HepG2 (cell line): ENCODE data around the gene CADM1. TPM values are rescaled to one million over a fixed set of nuclear protein-coding genes. Genes with fewer than 3 reads are reported as not detected.

Source experiments
- ATAC-seq: fragments of 200-7000 bp; cut with Tn5 transposase; 3 replicates; pipeline ENCODE4 v1.9.1; 2020; ENCODE audit warnings: mild to moderate bottlenecking, moderate library complexity
- BruUV-seq: library from RNA; stranded (reverse); fragments of 400-500 nt; replicated peaks from 2 replicates; lab custom pipeline; 2021; lab: Mats Ljungman, UMichigan
- CTCF ChIA-PET: fragments of 300-600 bp; formaldehyde crosslinking; extraction: SDS; loops from one replicate; lab custom pipeline; 2021; ENCODE audit warnings: low total read pairs, inconsistent platforms, low intra/inter-chr PET ratio; lab: Yijun Ruan, JAX
- POLR2A ChIA-PET: fragments of 350-600 bp; sonication (Branson Sonifier 250); formaldehyde crosslinking; loops from one replicate; lab custom pipeline; 2020; ENCODE audit warnings: antibody characterized with exemption, inconsistent platforms; lab: Yijun Ruan, JAX
- DNase-seq: peaks from one replicate; pipeline ENCODE4 v3.0.0-alpha.2; 2015; ENCODE audit warnings: low spot score
- FAIRE-seq: peaks from 3 replicates; lab custom pipeline; 2011; peaks lifted over from hg19 to GRCh38; lab: Jason Lieb, UNC
- H2AFZ ChIP-seq: one replicate; pipeline ENCODE4 v1.6.1; 2011; ENCODE audit warnings: low read length, inconsistent platforms
- H3K27ac ChIP-seq: fragments of 300-600 bp; 3 replicates; pipeline ENCODE4 v1.8.0; 2011; ENCODE audit warnings: mixed run types, mild to moderate bottlenecking, mixed read lengths, low read length, inconsistent platforms; ENCODE audit not compliant: insufficient read depth; ENCODE audit errors: extremely low read length
- H3K27me3 ChIP-seq, 2 experiments: fragments of 200-600 bp in 1 of 2; 2 replicates in 1 of 2; 3 replicates in 1 of 2; pipeline versions ENCODE4 v1.6.0 to v1.8.0; 2011; ENCODE audit warnings: low read length in 2 of 2, mild to moderate bottlenecking in 2 of 2, moderate library complexity in 2 of 2, inconsistent platforms in 1 of 2; ENCODE audit not compliant: insufficient read depth in 2 of 2, control insufficient read depth in 1 of 2
- H3K36me3 ChIP-seq, 2 experiments: fragments of 200-600 bp in 1 of 2; replicated peaks in 1 of 2; 2 replicates in 1 of 2; 3 replicates in 1 of 2; pipeline versions ENCODE4 v1.5.1 to v1.8.0; 2011; ENCODE audit warnings: low read length in 2 of 2, inconsistent platforms in 1 of 2; ENCODE audit not compliant: insufficient read depth in 2 of 2, control insufficient read depth in 1 of 2
- H3K4me1 ChIP-seq: 2 replicates; pipeline ENCODE4 v1.5.1; 2012; ENCODE audit warnings: low read length, inconsistent platforms; ENCODE audit not compliant: insufficient read depth
- H3K4me2 ChIP-seq: 2 replicates; pipeline ENCODE4 v1.6.0; 2011; ENCODE audit warnings: low read depth, low read length, inconsistent platforms
- H3K4me3 ChIP-seq, 3 experiments: fragments of 200-600 bp in 1 of 3; sonication (generic), shearing (Covaris generic) in 1 of 3; replicated peaks in 1 of 3; 2 replicates each; pipeline ENCODE4 v1.5.1; 2011 to 2016; ENCODE audit warnings: low read length in 3 of 3, inconsistent platforms in 2 of 3, low read depth in 2 of 3, mild to moderate bottlenecking in 2 of 3, control low read depth in 1 of 3, mixed read lengths in 1 of 3; ENCODE audit not compliant: insufficient read depth in 1 of 3
- H3K79me2 ChIP-seq: one replicate; pipeline ENCODE4 v1.6.1; 2011; ENCODE audit warnings: low read length, inconsistent platforms; ENCODE audit not compliant: insufficient read depth
- H3K9ac ChIP-seq: 2 replicates; pipeline ENCODE4 v1.6.0; 2011; ENCODE audit warnings: mild to moderate bottlenecking, low read depth, low read length, inconsistent platforms; ENCODE audit not compliant: insufficient read depth
- H3K9me3 ChIP-seq: 2 replicates; pipeline ENCODE4 v1.5.1; 2012; ENCODE audit warnings: mild to moderate bottlenecking, low read length
- H4K20me1 ChIP-seq: 2 replicates; pipeline ENCODE4 v1.6.0; 2011; ENCODE audit warnings: inconsistent platforms, mild to moderate bottlenecking, low read length, moderate library complexity; ENCODE audit not compliant: insufficient read depth
- EZH2 ChIP-seq: conservative IDR thresholded peaks from 2 replicates; pipeline ENCODE4 v1.6.1; 2012; ENCODE audit warnings: mild to moderate bottlenecking, low read depth, low read length, moderate library complexity
- FOXC1 ChIP-seq: sonication (generic); formaldehyde crosslinking; IDR thresholded peaks from 2 replicates; pipeline ENCODE4 v1.8.0; 2022; ENCODE audit warnings: mild to moderate bottlenecking, missing genetic modification reagents, borderline replicate concordance
- KDM4B ChIP-seq: sonication (generic); formaldehyde crosslinking; IDR thresholded peaks from 2 replicates; pipeline ENCODE4 v1.4.0; 2020; ENCODE audit warnings: missing genetic modification reagents
- KDM6A ChIP-seq: IDR thresholded peaks from 2 replicates; pipeline ENCODE4 v1.6.1; 2016; ENCODE audit warnings: low read depth
- MTA3 ChIP-seq: sonication (generic); formaldehyde crosslinking; IDR thresholded peaks from 2 replicates; pipeline ENCODE4 v1.4.0; 2020; ENCODE audit warnings: missing genetic modification reagents
- MXI1 ChIP-seq: IDR thresholded peaks from 3 replicates; pipeline ENCODE4 v1.6.1; 2012; ENCODE audit warnings: low read depth, low read length, inconsistent platforms, borderline replicate concordance
- NFKB2 ChIP-seq: sonication (generic); formaldehyde crosslinking; IDR thresholded peaks from 2 replicates; pipeline ENCODE4 v1.4.0; 2020; ENCODE audit warnings: missing genetic modification reagents, borderline replicate concordance
- RBAK ChIP-seq: sonication (generic); formaldehyde crosslinking; IDR thresholded peaks from 2 replicates; pipeline ENCODE4 v1.5.1; 2020; ENCODE audit warnings: mild to moderate bottlenecking, missing genetic modification reagents
- RELA ChIP-seq: sonication (generic); formaldehyde crosslinking; IDR thresholded peaks from 2 replicates; pipeline ENCODE4 v1.4.0; 2020; ENCODE audit warnings: missing genetic modification reagents
- SETDB1 ChIP-seq: sonication (generic); formaldehyde crosslinking; IDR thresholded peaks from 2 replicates; pipeline ENCODE4 v1.5.1; 2020; ENCODE audit warnings: missing genetic modification reagents, mild to moderate bottlenecking, borderline replicate concordance
- SIX1 ChIP-seq: sonication (generic); formaldehyde crosslinking; IDR thresholded peaks from 2 replicates; pipeline ENCODE4 v1.4.0; 2020; ENCODE audit warnings: missing genetic modification reagents, borderline replicate concordance
- ZNF138 ChIP-seq: sonication (generic); formaldehyde crosslinking; IDR thresholded peaks from 2 replicates; pipeline ENCODE4 v1.5.0; 2020; ENCODE audit warnings: mild to moderate bottlenecking, low read depth, missing genetic modification reagents
- ZNF225 ChIP-seq: sonication (generic); formaldehyde crosslinking; IDR thresholded peaks from 2 replicates; pipeline ENCODE4 v1.4.0; 2020; ENCODE audit warnings: mild to moderate bottlenecking, missing genetic modification reagents
- ZNF337 ChIP-seq: sonication (generic); formaldehyde crosslinking; IDR thresholded peaks from 2 replicates; pipeline ENCODE4 v1.5.1; 2020; ENCODE audit warnings: missing genetic modification reagents, low read depth, mild to moderate bottlenecking, borderline replicate concordance
- ZNF496 ChIP-seq: sonication (generic); formaldehyde crosslinking; IDR thresholded peaks from 2 replicates; pipeline ENCODE4 v1.8.1; 2023; ENCODE audit warnings: mild to moderate bottlenecking, moderate library complexity, missing genetic modification reagents; ENCODE audit not compliant: insufficient replicate concordance
- ZNF878 ChIP-seq: sonication (generic); formaldehyde crosslinking; IDR thresholded peaks from 2 replicates; pipeline ENCODE4 v1.8.1; 2023; ENCODE audit warnings: mild to moderate bottlenecking, missing genetic modification reagents, moderate library complexity
- WGBS: methylation state at CpG from one replicate; pipeline ENCODE4 v1.1.6; 2017; ENCODE audit warnings: low lambda C conversion rate; 5-methylcytosine and 5-hydroxymethylcytosine counted together
- in situ Hi-C: cut with HindIII; loops from 2 replicates; pipeline ENCODE4 v1.10.0; 2017; ENCODE audit warnings: low pct_unique_long_range_greater_than_20kb; ENCODE audit not compliant: extremely low pct_ligation_motif_present
- intact Hi-C: fragments of 100-400 bp; cut with micrococcal nuclease; formaldehyde crosslinking; loops from one replicate; pipeline ENCODE4 v1.10.0; 2022; ENCODE audit not compliant: unreplicated experiment
- polyA plus RNA-seq, 8 experiments: library from polyadenylated mRNA; depleted of rRNA in 3 of 8; stranded (reverse) in 7 of 8; unstranded in 1 of 8; fragments of >200 nt; fragmentation: Illumina TruSeq in 4 of 8; extraction: Trizol in 4 of 8; gene quantifications; 2 replicates each; pipeline versions ENCODE4 v1.2.1 to v1.2.3, GENCODE V29; 2011 to 2016; ENCODE audit warnings: low read depth in 4 of 8, missing spikeins in 1 of 8, mixed read lengths in 1 of 8; ENCODE audit not compliant: insufficient read depth in 1 of 8
- total RNA-seq, 5 experiments: library from RNA; depleted of rRNA; stranded (reverse); fragments of >200 nt; fragmentation: Illumina TruSeq; extraction: Trizol; gene quantifications; 2 replicates each; pipeline ENCODE4 v1.2.3, GENCODE V29; 2016; ENCODE audit warnings: low read depth in 1 of 5
- TF ChIP-seq, protein P1 (sequence below): sonication (generic); formaldehyde crosslinking; IDR thresholded peaks from 2 replicates; pipeline ENCODE4 v1.4.0; 2020; ENCODE audit warnings: missing genetic modification reagents; ENCODE audit errors: not compliant biosample characterization
- TF ChIP-seq, protein P2 (sequence below): sonication (generic); formaldehyde crosslinking; IDR thresholded peaks from 2 replicates; pipeline ENCODE4 v1.5.0; 2020; ENCODE audit warnings: missing genetic modification reagents, mild to moderate bottlenecking, borderline replicate concordance
- TF ChIP-seq, protein P3 (sequence below): sonication (generic); formaldehyde crosslinking; IDR thresholded peaks from 2 replicates; pipeline ENCODE4 v1.4.0; 2020; ENCODE audit warnings: low read depth, missing genetic modification reagents

Gene CADM1
- total and polyA plus RNA-seq, 2 of the 13 experiments (the other 11 are each of a cell fraction or from before 2014, with no cell fraction given), result 71.3 to 122 TPM

DNA sequence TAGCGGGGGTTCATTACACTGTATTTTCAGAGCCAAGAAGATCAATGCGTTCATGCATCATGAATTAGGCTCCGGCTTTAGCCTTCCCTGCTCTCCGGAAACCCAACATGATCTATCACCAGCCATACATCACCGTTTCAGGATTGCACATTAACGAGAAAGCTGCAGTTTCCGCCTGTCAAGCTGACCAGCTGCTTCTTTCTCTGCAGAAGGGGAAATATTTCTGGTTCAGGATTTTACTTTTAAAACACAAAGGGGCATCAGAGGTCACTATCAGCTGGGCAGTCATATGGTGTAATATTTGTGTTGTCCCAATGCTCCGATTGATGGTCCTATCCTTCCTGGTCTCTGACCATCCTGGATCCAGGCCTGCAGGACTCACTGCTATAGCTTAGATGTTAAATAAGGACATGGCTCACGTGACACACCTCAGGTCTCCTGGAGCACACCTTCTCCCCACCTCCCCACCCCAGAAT is 21.4 kb upstream of the CADM1 start:
- H2AFZ ChIP-seq, result no peak overlapping the region
- ATAC-seq, result peak; percentile 85
- no peaks in the 10 kb centered on the region for H3K9me3 ChIP-seq
- H4K20me1 ChIP-seq, result no peaks in the 10 kb centered on the region
- FAIRE-seq, result peak; percentile 34
- peak; percentile 54 for DNase-seq
- H3K36me3 ChIP-seq, result no peaks in the 10 kb centered on the region
- H3K27ac ChIP-seq, result peak overlapping the region; percentile 87
- ChIA-PET POLR2A (interaction anchor here (0.8 to 3.9 kb wide), 3 partner anchors 21 to 116 kb away, joined by 3 to 20 read pairs (median 4); partner anchors contain the start of gene CADM1), CTCF (no interaction called here)
- BruUV-seq, result no TSS peak
- in situ Hi-C loops, result no loop called here
- H3K4me3 ChIP-seq, result peak overlapping the region in 2 of 3 experiments; percentile 6 to 36; a peak in 1 of 6 replicates
- peaks cover 63% of the 10 kb centered on the region for H3K4me1 ChIP-seq
- H3K79me2 ChIP-seq, result no peaks in the 10 kb centered on the region
- no peaks in the 10 kb centered on the region for H3K27me3 ChIP-seq
- intact Hi-C loops, result loop anchor here (2.0 kb wide), 1 partner anchor 21 kb away; the partner anchor contains the start of gene CADM1
- H3K4me2 ChIP-seq, result peak overlapping the region; percentile 72
- whole genome bisulfite sequencing, result 12% methylated on average over 9 of the region's 9 CpGs
- peak overlapping the region; percentile 7; the same call in 1 of the 2 replicates for H3K9ac ChIP-seq
- no peak for TF ChIP-seq ZNF225 (CRISPR knock-in tag)
- TF ChIP-seq KDM6A (CRISPR knock-in tag), result no peak
- TF ChIP-seq RBAK (CRISPR knock-in tag), result no peak
- no peak for TF ChIP-seq MTA3
- TF ChIP-seq ZNF878 (CRISPR knock-in tag), result no peak
- TF ChIP-seq MXI1, result no peak
- no peak for TF ChIP-seq ZNF496 (CRISPR knock-in tag)
- no peak for TF ChIP-seq KDM4B
- TF ChIP-seq SIX1 (CRISPR knock-in tag), result no peak
- TF ChIP-seq NFKB2 (CRISPR knock-in tag), result no peak
- TF ChIP-seq RELA (CRISPR knock-in tag), result no peak
- 0 out of 2 replicates have a peak, but pooled peaks have one; percentile 48 for TF ChIP-seq FOXC1 (CRISPR knock-in tag)
- TF ChIP-seq, protein P1, sequence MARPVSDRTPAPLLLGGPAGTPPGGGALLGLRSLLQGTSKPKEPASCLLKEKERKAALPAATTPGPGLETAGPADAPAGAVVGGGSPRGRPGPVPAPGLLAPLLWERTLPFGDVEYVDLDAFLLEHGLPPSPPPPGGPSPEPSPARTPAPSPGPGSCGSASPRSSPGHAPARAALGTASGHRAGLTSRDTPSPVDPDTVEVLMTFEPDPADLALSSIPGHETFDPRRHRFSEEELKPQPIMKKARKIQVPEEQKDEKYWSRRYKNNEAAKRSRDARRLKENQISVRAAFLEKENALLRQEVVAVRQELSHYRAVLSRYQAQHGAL (CRISPR knock-in tag), result no peak
- TF ChIP-seq, protein P2, sequence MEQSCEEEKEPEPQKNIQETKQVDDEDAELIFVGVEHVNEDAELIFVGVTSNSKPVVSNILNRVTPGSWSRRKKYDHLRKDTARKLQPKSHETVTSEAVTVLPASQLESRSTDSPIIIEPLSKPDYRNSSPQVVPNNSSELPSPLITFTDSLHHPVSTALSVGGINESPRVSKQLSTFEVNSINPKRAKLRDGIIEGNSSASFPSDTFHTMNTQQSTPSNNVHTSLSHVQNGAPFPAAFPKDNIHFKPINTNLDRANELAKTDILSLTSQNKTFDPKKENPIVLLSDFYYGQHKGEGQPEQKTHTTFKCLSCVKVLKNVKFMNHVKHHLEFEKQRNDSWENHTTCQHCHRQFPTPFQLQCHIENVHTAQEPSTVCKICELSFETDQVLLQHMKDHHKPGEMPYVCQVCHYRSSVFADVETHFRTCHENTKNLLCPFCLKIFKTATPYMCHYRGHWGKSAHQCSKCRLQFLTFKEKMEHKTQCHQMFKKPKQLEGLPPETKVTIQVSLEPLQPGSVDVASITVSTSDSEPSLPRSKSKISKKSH (CRISPR knock-in tag), result no peak
- TF ChIP-seq, protein P3, sequence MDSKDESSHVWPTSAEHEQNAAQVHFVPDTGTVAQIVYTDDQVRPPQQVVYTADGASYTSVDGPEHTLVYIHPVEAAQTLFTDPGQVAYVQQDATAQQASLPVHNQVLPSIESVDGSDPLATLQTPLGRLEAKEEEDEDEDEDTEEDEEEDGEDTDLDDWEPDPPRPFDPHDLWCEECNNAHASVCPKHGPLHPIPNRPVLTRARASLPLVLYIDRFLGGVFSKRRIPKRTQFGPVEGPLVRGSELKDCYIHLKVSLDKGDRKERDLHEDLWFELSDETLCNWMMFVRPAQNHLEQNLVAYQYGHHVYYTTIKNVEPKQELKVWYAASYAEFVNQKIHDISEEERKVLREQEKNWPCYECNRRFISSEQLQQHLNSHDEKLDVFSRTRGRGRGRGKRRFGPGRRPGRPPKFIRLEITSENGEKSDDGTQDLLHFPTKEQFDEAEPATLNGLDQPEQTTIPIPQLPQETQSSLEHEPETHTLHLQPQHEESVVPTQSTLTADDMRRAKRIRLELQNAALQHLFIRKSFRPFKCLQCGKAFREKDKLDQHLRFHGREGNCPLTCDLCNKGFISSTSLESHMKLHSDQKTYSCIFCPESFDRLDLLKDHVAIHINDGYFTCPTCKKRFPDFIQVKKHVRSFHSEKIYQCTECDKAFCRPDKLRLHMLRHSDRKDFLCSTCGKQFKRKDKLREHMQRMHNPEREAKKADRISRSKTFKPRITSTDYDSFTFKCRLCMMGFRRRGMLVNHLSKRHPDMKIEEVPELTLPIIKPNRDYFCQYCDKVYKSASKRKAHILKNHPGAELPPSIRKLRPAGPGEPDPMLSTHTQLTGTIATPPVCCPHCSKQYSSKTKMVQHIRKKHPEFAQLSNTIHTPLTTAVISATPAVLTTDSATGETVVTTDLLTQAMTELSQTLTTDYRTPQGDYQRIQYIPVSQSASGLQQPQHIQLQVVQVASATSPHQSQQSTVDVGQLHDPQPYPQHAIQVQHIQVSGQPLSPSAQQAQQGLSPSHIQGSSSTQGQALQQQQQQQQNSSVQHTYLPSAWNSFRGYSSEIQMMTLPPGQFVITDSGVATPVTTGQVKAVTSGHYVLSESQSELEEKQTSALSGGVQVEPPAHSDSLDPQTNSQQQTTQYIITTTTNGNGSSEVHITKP, result no peak
- TF ChIP-seq SETDB1 (CRISPR knock-in tag), result no peak
- TF ChIP-seq EZH2, result no peak
- TF ChIP-seq ZNF138 (CRISPR knock-in tag), result no peak
- no peak for TF ChIP-seq ZNF337 (CRISPR knock-in tag)
